H1 (cell line): ENCODE measurements around the gene DAZAP1. TPM values are rescaled to one million over a fixed set of nuclear protein-coding genes. Genes with fewer than 3 reads are reported as not detected.

Experiments
- BRCA1 ChIP-seq: IDR thresholded peaks from 2 replicates; pipeline ENCODE4 v1.6.1; 2012; ENCODE audit warnings: low read depth, low read length, improper control_type of control experiment
- KDM1A ChIP-seq: fragments of 200-600, 300-600 bp; sonication (generic); IDR thresholded peaks from 2 replicates; pipeline ENCODE4 v1.7.1; 2016; ENCODE audit warnings: mild to moderate bottlenecking, low read length, borderline replicate concordance
- POLR2A ChIP-seq, 2 experiments: IDR thresholded peaks; 1 replicate in 1 of 2; 2 replicates in 1 of 2; pipeline ENCODE4 v1.6.1; 2011; ENCODE audit warnings: low read depth in 2 of 2, low read length in 2 of 2, mild to moderate bottlenecking in 2 of 2; ENCODE audit errors: control extremely low read depth in 1 of 2
- SIN3A ChIP-seq, 2 experiments: IDR thresholded peaks in 1 of 2; conservative IDR thresholded peaks in 1 of 2; 2 replicates each; pipeline ENCODE4 v1.6.1; 2011 to 2012; ENCODE audit warnings: low read length in 2 of 2, improper control_type of control experiment in 1 of 2, low read depth in 1 of 2, mild to moderate bottlenecking in 1 of 2
- TAF1 ChIP-seq: IDR thresholded peaks from 2 replicates; pipeline ENCODE4 v1.6.1; 2011; ENCODE audit warnings: mild to moderate bottlenecking, low read depth, low read length
- polyA plus RNA-seq, 7 experiments: library from polyadenylated mRNA; depleted of rRNA in 3 of 7; stranded (reverse) in 5 of 7; unstranded in 2 of 7; fragments of >200 nt in 5 of 7; fragments of 200-250 nt in 2 of 7; gene quantifications; 1 replicate in 5 of 7; 2 replicates in 1 of 7; 4 replicates in 1 of 7; pipeline versions ENCODE4 v1.2.1 to v1.2.3, GENCODE V29; 2011 to 2013; ENCODE audit warnings: missing spikeins in 2 of 7, mixed read lengths in 2 of 7
- total RNA-seq: library from RNA; stranded (reverse); fragmentation: NEBNext Ultra II Directional; extraction: Animal tissue kit (Norgen Biotek cat#: 25700); gene quantifications from 2 replicates; pipeline ENCODE4 v1.2.1, GENCODE V29; 2021

DAZAP1 gene
- total and polyA plus RNA-seq, 2 of the 8 experiments (the other 6 are each of a cell fraction or from before 2014, with no cell fraction given) = 79.6 to 341 TPM

DNA sequence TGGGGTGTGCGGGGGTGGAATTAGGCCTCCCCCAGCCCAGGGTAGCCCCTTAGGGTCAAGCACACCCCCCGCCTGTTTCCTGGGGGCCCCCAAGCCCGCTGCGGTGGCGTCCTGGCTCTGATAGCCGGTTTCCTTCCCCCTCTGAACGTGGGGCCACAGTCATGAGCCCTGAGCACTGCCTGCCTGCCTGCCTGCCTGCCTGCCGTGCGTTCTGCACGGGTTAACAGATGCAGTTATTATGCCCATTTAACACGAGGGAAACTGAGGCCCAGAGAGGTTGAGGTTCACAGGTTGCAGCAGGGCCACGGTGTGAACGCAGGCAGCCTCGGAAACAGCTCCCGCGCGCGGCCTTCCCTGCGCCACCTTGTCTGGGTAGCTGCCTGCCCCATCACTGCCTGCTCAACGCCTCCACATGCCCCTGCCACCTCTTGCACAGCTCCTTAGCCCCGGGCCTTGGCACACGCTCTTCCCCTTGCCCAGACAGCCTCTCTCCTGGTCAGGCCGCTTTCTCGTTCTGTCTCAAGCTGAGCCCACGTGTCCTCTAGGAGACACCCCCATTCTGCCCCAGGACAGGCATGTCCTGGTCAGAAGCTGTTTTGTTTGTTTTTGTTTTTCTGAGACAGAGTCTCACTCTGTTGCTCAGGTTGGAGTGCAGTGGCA is 4.8 kb upstream of the DAZAP1 start (continued):
- no peak for TF ChIP-seq TAF1
- TF ChIP-seq KDM1A = no peak
- no peak for TF ChIP-seq POLR2A (IDR thresholded peaks at IDR 0.05; ENCODE audit: control extremely low read depth in 1 of 2, low read depth in 2 of 2, low read length in 2 of 2)
- no peak for TF ChIP-seq SIN3A (conservative IDR thresholded peaks at IDR 0.05 in 1 of 2, IDR thresholded peaks at IDR 0.05 in 1 of 2; ENCODE audit: low read depth in 1 of 2, low read length in 2 of 2)
- no peak for TF ChIP-seq BRCA1
